ENCODE results near the gene SLC7A11.

GRCh38 chr4:138242076-138242833, at the start of gene SLC7A11:
- TF ChIP-seq SPI1 (IDR thresholded peaks at IDR 0.05; ENCODE audit: borderline replicate concordance, low read depth), result no peak
- TF ChIP-seq, protein P1, sequence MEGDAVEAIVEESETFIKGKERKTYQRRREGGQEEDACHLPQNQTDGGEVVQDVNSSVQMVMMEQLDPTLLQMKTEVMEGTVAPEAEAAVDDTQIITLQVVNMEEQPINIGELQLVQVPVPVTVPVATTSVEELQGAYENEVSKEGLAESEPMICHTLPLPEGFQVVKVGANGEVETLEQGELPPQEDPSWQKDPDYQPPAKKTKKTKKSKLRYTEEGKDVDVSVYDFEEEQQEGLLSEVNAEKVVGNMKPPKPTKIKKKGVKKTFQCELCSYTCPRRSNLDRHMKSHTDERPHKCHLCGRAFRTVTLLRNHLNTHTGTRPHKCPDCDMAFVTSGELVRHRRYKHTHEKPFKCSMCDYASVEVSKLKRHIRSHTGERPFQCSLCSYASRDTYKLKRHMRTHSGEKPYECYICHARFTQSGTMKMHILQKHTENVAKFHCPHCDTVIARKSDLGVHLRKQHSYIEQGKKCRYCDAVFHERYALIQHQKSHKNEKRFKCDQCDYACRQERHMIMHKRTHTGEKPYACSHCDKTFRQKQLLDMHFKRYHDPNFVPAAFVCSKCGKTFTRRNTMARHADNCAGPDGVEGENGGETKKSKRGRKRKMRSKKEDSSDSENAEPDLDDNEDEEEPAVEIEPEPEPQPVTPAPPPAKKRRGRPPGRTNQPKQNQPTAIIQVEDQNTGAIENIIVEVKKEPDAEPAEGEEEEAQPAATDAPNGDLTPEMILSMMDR (IDR thresholded peaks at IDR 0.05; ENCODE audit: insufficient read depth, low read length), result no peak
- peak; percentile 94 for TF ChIP-seq POLR2AphosphoS5 (IDR thresholded peaks at IDR 0.05; ENCODE audit: low read depth)

Data from HL-60 (cell line).